NCI-H2107 (cell line): ENCODE measurements around the gene ZMPSTE24.

ENCODE experiments used
- DNase-seq: peaks from one replicate; lab custom pipeline; 2025; lab: John Stamatoyannopoulos, UW

Gene ZMPSTE24

GRCh38 chr1:40305451-40305850 lies 47.4 kb downstream of the ZMPSTE24 start:
- no peak for DNase-seq

- DNase-seq: no peak
Measured at GRCh38 chr1:40305871-40306270, 47.8 kb downstream of the ZMPSTE24 start.

GRCh38 chr1:40306296-40306695 lies 48.3 kb downstream of the ZMPSTE24 start:
- DNase-seq: no peak

DNA sequence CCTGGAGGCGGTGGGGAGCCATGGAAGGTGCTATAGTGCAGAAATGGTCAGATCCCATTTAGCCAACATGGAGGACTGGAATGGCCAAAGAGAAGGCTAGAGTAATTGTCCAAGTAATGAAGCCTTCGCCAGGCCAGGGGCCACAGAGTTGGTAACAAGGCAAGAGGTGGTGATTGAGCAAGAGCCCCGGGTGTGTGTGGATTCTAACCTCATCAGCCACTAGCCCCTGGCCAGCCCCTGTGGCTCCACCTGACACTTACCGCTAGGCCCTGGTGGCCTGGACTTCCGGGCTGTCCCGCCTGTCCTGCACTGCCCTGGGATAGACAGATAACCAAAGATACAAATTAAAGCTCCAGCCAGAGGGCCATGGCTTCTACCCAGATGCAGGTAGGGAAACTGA lies 49.1 kb downstream of the ZMPSTE24 start:
- no peak for DNase-seq

GRCh38 chr1:40308036-40308727 lies 50.1 kb downstream of the ZMPSTE24 start:
- no peak for DNase-seq

DNA sequence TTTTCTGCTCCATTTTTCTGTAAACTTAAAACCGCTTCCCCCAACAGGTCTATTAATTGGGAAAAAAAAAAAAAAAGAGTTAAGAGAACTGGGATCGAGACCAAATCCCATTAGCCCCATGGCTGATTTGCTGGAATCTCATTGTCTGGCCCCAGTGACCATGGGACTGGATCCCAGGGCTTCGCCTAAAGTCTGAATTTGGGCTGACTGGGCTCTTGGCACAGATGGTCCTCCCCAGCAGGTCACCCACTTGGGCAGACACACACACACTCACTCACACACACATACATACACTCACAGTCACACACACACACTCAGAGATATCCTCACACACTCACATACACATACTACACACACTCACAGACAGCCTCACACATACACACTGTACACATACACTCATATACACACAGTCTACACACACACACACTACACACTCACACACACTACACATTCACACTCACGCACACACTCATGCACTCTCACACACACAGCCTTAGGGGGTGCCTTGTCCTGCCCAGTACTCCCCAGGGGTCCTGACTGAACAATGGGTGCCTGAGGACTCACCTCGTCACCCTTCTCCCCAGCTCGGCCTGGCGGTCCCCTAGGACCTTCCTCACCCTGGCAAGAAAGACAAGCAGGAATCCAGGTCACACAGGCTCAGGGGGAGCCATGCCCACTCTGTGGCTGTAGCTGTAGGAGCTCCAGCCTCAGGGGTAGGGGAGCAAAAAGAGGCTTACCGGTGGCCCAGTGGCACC lies 51.5 kb downstream of the ZMPSTE24 start:
- no peak for DNase-seq

DNA sequence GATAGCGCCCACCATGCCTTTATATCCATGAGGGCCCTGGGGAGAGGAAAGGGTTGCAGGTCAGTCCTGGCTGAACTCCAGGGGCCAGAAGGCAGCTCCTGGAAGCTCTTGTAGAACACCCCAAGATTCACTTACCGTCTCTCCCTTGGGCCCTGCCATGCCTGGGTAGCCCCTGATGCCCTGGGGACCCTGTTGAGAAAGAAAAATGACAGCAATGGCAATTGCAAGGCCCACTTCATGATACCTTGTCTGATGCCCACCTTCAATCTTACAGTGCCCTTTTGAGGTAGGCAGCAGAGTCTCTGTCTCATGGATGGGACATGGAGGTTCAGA lies 52.1 kb downstream of the ZMPSTE24 start:
- no peak for DNase-seq

DNA sequence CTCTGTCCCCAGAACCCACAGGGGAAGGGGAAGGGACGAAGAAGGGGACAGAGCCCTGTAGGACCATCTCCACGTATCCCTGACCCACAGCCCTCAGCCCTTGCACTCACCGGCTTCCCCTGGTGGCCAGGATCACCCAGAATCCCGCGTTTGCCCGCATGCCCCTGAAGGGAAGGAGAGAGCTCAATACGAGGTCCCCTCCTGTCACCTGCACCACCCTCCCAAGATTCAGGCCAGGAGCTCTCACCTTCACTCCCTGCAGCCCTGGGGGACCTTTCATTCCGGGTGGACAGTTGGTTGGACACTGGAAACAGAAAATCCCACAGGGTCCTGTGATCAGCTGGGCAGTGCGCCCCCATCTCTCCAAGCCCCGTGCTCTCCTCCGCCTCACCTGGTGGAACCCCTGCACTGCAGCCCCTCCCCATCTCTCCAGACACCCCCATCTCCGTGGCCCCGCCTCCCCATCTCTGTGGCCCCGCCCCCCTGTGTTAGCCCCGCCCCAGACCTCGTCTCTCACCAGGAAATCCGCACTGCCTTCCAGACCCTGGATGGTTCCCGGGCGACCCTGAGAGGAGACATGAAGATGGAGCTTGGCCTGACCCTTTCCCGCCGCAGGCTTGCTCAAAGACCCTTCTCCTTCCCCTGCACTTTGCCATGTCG lies 53.1 kb downstream of the ZMPSTE24 start:
- DNase-seq: no peak

- no peak for DNase-seq
Measured at GRCh38 chr1:40311692-40312091, 53.7 kb downstream of the ZMPSTE24 start.

DNA sequence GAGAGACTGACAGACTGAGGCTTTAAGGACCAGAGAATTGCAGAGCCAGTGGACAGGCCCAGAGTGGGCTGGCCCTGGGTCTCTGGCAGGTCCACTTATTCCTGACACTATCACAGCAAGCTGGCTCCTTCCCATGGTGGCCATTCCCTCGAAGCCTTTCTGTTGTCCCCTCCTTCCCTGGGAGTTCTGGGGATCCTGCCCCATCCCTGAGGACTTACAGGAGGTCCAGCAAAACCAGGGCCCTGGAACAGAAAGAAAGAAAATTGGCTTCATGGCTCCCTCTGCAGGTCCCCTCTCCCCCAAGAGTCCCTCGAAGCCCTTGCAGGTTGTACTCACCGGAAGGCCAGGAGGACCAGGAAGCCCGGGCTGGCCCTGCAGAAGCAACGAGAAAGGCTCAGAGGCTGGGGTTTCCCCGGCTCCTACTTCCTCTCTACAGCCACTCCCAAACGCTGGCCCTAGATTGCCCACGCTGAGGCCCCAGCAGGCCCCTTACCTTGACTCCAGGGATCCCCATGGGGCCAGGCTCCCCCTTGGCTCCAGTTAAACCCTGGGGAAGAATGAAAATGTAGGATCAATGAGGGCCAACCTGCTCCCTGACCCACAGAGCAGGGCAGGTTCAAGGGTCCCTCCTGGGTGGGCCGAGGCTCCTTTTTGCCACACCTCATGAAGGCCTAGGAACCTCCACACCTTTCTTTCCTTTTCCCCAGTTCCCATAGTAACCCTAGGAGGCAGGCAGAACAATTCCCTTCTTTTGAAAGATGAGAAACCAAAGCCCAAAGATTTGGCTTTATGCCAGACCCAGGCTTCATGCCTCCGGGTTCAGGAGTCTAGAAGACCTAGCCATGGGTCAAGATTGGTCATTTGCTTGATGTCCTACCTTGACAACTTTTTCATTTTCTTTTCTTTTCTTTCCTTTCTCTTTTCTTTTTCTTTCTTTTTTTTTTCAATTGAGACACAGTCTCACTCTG lies 54.5 kb downstream of the ZMPSTE24 start:
- DNase-seq: no peak

- no peak for DNase-seq
Measured at GRCh38 chr1:40313329-40313957, 55.4 kb downstream of the ZMPSTE24 start.

DNA sequence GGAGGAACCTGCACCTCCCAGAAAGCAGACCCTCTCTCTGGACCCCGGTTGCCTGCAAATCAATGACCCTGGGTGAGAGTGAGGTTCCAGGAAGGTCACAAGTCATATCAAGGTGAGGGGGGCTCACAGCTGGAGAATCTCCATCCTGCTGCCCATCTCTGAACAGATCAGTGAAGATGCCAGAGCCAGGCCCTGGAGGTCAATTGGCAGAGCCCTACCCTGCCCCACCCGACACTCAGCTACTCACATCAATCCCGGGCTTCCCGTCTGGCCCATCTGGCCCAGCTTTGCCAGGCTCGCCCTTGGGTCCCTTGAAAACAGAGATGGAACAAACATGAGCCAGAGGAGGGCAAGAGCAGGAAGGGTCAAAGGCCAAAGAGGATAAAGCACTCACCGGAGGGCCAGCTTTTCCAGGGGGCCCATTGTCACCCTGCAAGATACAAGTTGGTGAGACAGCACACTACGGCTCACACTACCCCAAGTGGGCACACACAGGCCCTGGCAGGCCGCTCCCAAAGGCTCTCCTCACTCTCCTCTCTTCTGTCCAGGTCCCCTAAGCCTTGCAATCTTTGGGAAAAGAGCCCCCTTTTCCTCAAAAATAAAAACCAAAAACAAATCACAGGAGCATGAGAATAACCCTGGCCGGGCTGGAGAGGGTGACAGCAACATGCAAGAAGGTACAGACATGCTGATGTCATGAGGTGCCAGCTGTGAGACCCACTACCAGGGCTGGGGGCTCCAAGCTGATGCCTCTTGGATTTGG lies 56.1 kb downstream of the ZMPSTE24 start:
- DNase-seq: no peak

DNA sequence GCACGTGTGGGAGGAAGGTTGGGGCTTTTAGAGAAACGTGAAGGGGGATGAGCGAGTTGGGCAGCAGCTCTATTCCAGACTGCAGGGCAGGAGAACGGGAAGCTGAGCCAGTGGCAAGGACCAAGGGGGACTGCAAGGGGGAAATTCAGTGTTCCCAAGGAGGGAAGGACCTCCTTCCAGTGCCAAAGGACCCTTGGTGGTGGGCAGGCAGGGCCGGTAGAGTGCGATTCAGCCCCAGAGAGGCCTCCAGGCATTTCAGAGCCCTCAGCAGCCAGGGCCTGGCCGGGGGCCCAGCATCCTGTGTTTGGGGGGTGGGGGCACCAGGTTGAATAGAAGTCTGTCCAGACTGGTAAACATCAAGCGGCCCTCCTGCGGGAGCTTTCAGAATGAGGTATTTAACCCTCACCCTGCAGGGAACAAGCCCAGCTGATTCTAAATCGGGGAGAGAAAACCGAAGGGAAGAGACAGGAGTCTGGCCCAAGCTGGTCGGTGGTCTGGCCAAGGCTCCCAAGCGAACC lies 56.7 kb downstream of the ZMPSTE24 start:
- DNase-seq: no peak

GRCh38 chr1:40315239-40315794 lies 57.3 kb downstream of the ZMPSTE24 start:
- peak; percentile 47 for DNase-seq

DNA sequence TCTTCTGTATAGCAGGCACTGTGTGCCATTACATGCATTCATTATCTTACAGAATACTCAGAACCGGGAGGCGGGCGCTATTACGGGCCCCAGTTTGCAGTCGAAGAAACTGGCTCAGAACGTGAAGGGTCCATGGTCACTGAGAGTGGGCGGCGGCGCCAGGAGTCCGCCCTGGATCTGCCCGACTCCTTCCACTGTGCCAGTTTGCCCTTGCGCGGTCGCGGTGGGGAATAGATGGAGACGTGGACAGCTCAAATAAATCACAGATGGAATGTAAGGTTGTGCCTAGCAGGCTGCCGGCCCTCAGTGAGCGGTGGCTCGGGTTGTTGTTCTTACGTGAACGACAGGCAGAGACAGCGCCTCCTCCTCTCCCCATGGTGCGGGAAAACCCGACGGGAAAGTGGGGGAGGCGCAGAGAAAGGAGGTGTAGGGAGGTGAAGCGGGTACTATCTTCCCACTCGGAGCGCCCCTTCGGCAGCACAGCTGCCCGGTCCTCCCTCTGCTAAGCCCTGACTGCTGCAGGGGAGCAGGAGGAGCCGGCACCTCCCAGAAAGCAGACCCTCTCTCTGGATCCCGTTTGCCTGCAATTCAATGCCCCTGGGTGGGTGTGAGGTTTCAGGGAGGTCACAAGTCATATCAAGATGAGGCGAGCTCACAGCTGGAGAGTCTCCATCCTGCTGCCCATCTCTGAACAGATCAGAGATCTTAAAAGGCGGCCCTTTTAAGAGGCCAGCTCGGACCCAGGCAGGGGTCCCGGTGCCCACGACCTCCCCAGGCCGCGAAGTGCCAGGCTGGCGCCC lies 58.0 kb downstream of the ZMPSTE24 start:
- DNase-seq: no peak

GRCh38 chr1:40316595-40317393 lies 58.8 kb downstream of the ZMPSTE24 start, which contains the start of gene COL9A2:
Gene COL9A2, minus strand, starts transcription at chr1:40317286. Its CDS starts 89 bp downstream, at chr1:40317197.
- no peak for DNase-seq

DNA sequence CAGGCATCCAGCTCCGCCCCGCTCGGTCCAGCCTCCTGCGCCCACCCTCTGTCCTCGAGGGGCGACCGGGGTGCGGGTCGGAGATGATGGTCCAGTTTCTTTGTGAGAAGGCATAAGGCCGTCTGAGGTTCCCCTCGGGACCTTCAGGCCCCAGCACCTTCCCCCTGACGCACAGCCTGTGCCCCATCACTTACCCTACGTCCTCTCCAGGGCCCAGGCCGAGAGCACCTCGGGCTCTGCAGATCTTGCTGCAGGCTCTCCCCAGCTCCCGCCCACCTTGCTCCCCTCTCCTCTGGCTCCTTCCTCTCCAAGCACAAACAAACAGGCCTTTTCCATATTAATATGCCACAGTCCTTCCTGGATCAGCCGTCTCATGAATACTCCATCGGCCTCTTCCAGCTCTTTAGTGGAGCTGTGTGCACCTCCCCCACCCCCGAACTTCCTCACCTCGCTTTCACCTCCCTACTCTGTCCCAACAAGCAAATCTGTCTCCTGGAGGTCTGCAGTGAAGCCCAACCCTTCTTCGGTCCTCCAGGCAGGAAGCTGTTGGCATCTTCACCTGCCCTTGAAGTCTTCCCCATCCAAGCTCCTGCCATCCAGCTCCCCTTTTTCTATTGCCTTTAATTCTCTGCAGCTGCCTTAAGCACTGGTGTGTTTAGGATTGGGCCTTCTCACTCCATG lies 59.5 kb downstream of the ZMPSTE24 start:
- no peak for DNase-seq

GRCh38 chr1:40318476-40318875 lies 60.4 kb downstream of the ZMPSTE24 start:
- no peak for DNase-seq
